OCI-LY3 (cell line): ENCODE results near the gene LRRC63.

ENCODE experiments used
- H2AFZ ChIP-seq: fragments of 200-600, 300-600 bp; shearing (Covaris generic); 2 replicates; pipeline ENCODE4 v1.6.0; 2014; ENCODE audit warnings: antibody characterized with exemption, low read depth, low read length
- H3K27ac ChIP-seq: fragments of 200-600, 300-600 bp; sonication (generic); 2 replicates; pipeline ENCODE4 v1.5.1; 2014; ENCODE audit warnings: mild to moderate bottlenecking, low read length, moderate library complexity, mixed read lengths
- H3K27me3 ChIP-seq: fragments of 200-600, 300-600 bp; sonication (generic); 2 replicates; pipeline ENCODE4 v1.6.1; 2014; ENCODE audit warnings: low read depth, low read length, mixed read lengths
- H3K36me3 ChIP-seq: fragments of 200-600, 300-600 bp; sonication (generic); replicated peaks from 2 replicates; pipeline ENCODE3; 2014; ENCODE audit warnings: low read depth, low read length, mixed read lengths
- H3K4me1 ChIP-seq: fragments of 300-600, 200-600 bp; sonication (generic); 2 replicates; pipeline ENCODE4 v1.6.1; 2014; ENCODE audit warnings: low read length, mixed read lengths
- H3K4me2 ChIP-seq: fragments of 200-600, 300-600 bp; sonication (generic); 2 replicates; pipeline ENCODE4 v1.6.1; 2014; ENCODE audit warnings: low read length, mixed read lengths
- H3K4me3 ChIP-seq: fragments of 300-600, 200-600 bp; sonication (generic); 2 replicates; pipeline ENCODE4 v1.5.1; 2014; ENCODE audit warnings: antibody characterized with exemption, mild to moderate bottlenecking, low read length, moderate library complexity
- H3K79me2 ChIP-seq: fragments of 300-600, 200-600 bp; shearing (Covaris generic); 2 replicates; pipeline ENCODE4 v1.6.1; 2014; ENCODE audit warnings: mild to moderate bottlenecking, low read length, mixed read lengths
- H3K9ac ChIP-seq: fragments of 300-600, 200-600 bp; shearing (Covaris generic); 2 replicates; pipeline ENCODE4 v1.6.0; 2014; ENCODE audit warnings: mild to moderate bottlenecking, low read length, moderate library complexity
- H3K9me3 ChIP-seq: fragments of 200-600, 300-600 bp; shearing (Covaris generic); 2 replicates; pipeline ENCODE4 v1.6.1; 2014; ENCODE audit warnings: low read length, mixed read lengths; ENCODE audit not compliant: insufficient read depth
- H4K20me1 ChIP-seq: fragments of 200-600, 300-600 bp; sonication (generic); 2 replicates; pipeline ENCODE4 v1.6.1; 2016; ENCODE audit warnings: low read length, mixed read lengths; ENCODE audit not compliant: insufficient read depth
- CTCF ChIP-seq: fragments of 200-600, 300-600 bp; sonication (generic); IDR thresholded peaks from 2 replicates; pipeline ENCODE4 v1.5.1; 2014; ENCODE audit warnings: antibody characterized with exemption, low read length, low read depth
- EZH2phosphoT487 ChIP-seq: fragments of 200-600 bp; shearing (Covaris generic); IDR thresholded peaks from 2 replicates; pipeline ENCODE4 v1.6.1; 2018; ENCODE audit warnings: antibody characterized with exemption, mixed run types, low read depth

The LRRC63 gene

DNA sequence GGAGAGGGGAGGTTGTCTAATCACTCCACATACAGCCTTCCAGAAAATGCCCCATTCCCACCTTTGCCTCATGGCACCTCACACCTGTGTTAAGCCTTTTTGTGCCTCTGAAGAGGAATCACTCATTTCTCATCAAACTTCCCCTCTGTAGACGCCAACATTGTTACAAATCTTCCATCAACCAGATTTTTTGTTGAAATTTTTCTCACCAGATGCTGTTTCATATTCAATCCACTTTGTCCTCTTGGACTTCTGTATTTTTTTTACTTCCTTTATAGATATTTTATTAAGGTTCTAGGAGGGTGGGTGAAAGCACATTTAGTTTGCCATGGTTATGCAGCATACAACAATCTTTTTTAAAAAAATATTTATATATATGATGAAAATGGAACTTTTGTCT is 101.3 kb downstream of the LRRC63 start:
- Histone ChIP-seq H3K27ac (no peak overlapping the region), H4K20me1 (no peaks in the 10 kb centered on the region), H3K79me2 (no peaks in the 10 kb centered on the region), H3K9ac (no peak overlapping the region), H2AFZ (no peak overlapping the region), H3K4me2 (no peak overlapping the region), H3K36me3 (peaks cover 2% of the 10 kb centered on the region), H3K27me3 (no peaks in the 10 kb centered on the region), H3K4me3 (no peak overlapping the region), H3K4me1 (no peaks in the 10 kb centered on the region), H3K9me3 (no peaks in the 10 kb centered on the region)
- TF ChIP-seq CTCF (no peak), EZH2phosphoT487 (no peak)

- Histone ChIP-seq H3K4me1 (peaks cover 2% of the 10 kb centered on the region), H3K79me2 (no peaks in the 10 kb centered on the region), H4K20me1 (no peaks in the 10 kb centered on the region), H3K9ac (no peak overlapping the region), H3K36me3 (peaks cover 2% of the 10 kb centered on the region), H3K4me2 (no peak overlapping the region), H2AFZ (no peak overlapping the region), H3K27me3 (no peaks in the 10 kb centered on the region), H3K4me3 (no peak overlapping the region), H3K27ac (no peak overlapping the region), H3K9me3 (no peaks in the 10 kb centered on the region)
- TF ChIP-seq CTCF (no peak), EZH2phosphoT487 (no peak)
Observed at GRCh38 chr13:46313432-46314257, 101.9 kb downstream of the LRRC63 start.

GRCh38 chr13:46314587-46314986 is 102.9 kb downstream of the LRRC63 start:
- Histone ChIP-seq H3K4me3 (no peak overlapping the region), H4K20me1 (no peaks in the 10 kb centered on the region), H3K4me2 (no peak overlapping the region), H3K9ac (no peak overlapping the region), H2AFZ (no peak overlapping the region), H3K27ac (no peak overlapping the region), H3K9me3 (no peaks in the 10 kb centered on the region), H3K27me3 (no peaks in the 10 kb centered on the region), H3K79me2 (no peaks in the 10 kb centered on the region), H3K36me3 (peaks cover 2% of the 10 kb centered on the region), H3K4me1 (peaks cover 7% of the 10 kb centered on the region)
- TF ChIP-seq CTCF, result no peak
- TF ChIP-seq EZH2phosphoT487, result no peak

DNA sequence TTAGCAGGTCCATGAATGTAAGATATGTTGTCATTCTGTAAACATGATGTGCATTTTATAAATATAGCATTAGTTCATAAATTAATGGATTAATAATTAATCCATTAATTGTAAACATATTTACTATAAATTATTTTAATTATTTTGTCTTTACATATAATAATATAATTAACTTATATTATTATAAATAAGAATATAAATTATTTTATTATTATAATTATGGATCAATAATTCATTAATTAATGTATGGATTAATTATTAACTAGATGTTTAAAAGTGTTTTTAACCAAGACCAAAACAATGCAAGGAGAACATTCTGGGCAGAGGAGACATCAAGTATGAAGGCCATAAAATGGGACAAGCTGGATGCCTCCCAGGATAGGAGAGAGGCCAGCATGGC is 103.3 kb downstream of the LRRC63 start:
- Histone ChIP-seq H3K79me2 (no peaks in the 10 kb centered on the region), H3K4me1 (peaks cover 7% of the 10 kb centered on the region), H2AFZ (no peak overlapping the region), H3K4me3 (no peak overlapping the region), H3K27ac (no peak overlapping the region), H3K36me3 (peaks cover 2% of the 10 kb centered on the region), H4K20me1 (no peaks in the 10 kb centered on the region), H3K9me3 (no peaks in the 10 kb centered on the region), H3K27me3 (no peaks in the 10 kb centered on the region), H3K4me2 (no peak overlapping the region), H3K9ac (no peak overlapping the region)
- TF ChIP-seq EZH2phosphoT487 (no peak), CTCF (no peak)
